Kidney epithelial cell (primary cell): Measurements from ENCODE around the gene RPUSD1. TPM values are rescaled to one million over a fixed set of nuclear protein-coding genes. Genes with fewer than 3 reads are reported as not detected.
"Not testable (repeated sequence)": the region's sequence is repeated elsewhere in the genome, so short reads cannot be mapped to it uniquely, and the experiment has no call there.

ENCODE experiments used
- DNase-seq: peaks from one replicate; pipeline ENCODE4 v3.0.0-alpha.2; 2010; ENCODE audit warnings: low read depth
- H3K27me3 ChIP-seq: 2 replicates; pipeline ENCODE4 v1.6.0; 2011; ENCODE audit warnings: low read length; ENCODE audit not compliant: control insufficient read depth, insufficient read depth
- H3K36me3 ChIP-seq: 2 replicates; pipeline ENCODE4 v1.5.1; 2011; ENCODE audit warnings: low read length; ENCODE audit not compliant: control insufficient read depth, insufficient read depth
- H3K4me3 ChIP-seq: 2 replicates; pipeline ENCODE4 v1.5.1; 2011; ENCODE audit warnings: low read depth, mild to moderate bottlenecking, control low read depth, low read length
- total RNA-seq: library from RNA; depleted of rRNA; stranded (reverse); fragments of >200 nt; gene quantifications from 2 replicates; pipeline ENCODE4 v1.2.3, GENCODE V29; 2015
- TF ChIP-seq, protein P1 (sequence below): IDR thresholded peaks from 2 replicates; pipeline ENCODE4 v1.5.1; 2011; ENCODE audit warnings: mild to moderate bottlenecking, moderate library complexity, low read length, control low read depth, inconsistent platforms; ENCODE audit not compliant: insufficient read depth, poor library complexity, severe bottlenecking

RPUSD1 gene
- 42.0 and 51.7 TPM in 2 replicates for total RNA-seq

GRCh38 chr16:787978-788398, at the start of gene RPUSD1:
Gene RPUSD1, minus strand, starts transcription at chr16:788381. Its CDS starts 644 bp downstream, at chr16:787737.
- H3K4me3 ChIP-seq, result peak within 1 kb of the TSS; percentile 94
- H3K36me3 ChIP-seq, result no peaks in the 10 kb centered on the region
- no peak for DNase-seq
- TF ChIP-seq, protein P1, sequence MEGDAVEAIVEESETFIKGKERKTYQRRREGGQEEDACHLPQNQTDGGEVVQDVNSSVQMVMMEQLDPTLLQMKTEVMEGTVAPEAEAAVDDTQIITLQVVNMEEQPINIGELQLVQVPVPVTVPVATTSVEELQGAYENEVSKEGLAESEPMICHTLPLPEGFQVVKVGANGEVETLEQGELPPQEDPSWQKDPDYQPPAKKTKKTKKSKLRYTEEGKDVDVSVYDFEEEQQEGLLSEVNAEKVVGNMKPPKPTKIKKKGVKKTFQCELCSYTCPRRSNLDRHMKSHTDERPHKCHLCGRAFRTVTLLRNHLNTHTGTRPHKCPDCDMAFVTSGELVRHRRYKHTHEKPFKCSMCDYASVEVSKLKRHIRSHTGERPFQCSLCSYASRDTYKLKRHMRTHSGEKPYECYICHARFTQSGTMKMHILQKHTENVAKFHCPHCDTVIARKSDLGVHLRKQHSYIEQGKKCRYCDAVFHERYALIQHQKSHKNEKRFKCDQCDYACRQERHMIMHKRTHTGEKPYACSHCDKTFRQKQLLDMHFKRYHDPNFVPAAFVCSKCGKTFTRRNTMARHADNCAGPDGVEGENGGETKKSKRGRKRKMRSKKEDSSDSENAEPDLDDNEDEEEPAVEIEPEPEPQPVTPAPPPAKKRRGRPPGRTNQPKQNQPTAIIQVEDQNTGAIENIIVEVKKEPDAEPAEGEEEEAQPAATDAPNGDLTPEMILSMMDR, result no peak
- peaks cover 3% of the 10 kb centered on the region for H3K27me3 ChIP-seq

- H3K36me3 ChIP-seq, DNase-seq, H3K4me3 ChIP-seq: not testable (repeated sequence)
- H3K27me3 ChIP-seq, result peaks cover 15% of the 10 kb centered on the region
Observed at GRCh38 chr16:836822-837221, 48.6 kb upstream of the RPUSD1 start.

DNA sequence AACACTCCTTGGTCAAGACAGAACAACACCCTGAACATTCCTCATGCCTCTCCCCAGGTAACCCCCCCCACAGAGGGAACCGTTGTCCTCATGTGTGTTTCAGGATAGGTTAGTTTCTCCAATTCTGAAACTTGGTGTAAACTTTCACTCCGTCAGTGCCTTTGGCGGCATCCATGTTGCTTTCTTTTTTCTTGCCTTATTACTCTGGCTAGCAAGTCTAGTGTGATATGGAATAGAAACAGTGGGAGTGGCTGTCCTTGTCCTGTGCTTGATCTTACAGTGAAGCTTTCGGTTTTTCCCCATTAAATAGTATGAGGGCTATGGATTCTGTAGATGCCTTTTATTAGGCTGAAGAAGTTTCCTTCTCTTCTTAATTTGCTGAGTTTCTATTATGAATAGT, 48.0 kb upstream of the RPUSD1 start:
- Histone ChIP-seq H3K27me3 (peaks cover 15% of the 10 kb centered on the region), H3K4me3 (no peak overlapping the region), H3K36me3 (no peaks in the 10 kb centered on the region)
- TF ChIP-seq, protein P1, result no peak
- DNase-seq, result no peak

DNA sequence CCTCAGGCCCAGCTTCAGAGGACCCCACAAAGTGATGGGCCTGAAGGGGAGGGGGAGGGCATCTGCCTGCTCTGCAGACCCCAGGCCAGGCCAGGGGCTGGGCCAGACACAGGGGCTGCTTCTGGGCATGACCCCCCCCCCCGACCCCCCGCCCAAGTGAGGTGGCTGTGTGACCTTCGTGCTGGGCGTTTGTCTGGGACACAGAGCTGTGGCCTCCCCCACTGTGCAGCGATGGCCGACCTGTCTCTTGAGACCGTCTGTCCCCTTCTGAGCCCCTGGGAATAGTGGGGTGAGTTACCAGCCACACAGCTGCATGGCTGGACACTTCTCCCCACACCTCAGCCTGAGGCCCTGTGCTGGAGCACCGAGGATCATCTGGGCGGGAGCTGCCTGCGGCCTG, 47.2 kb upstream of the RPUSD1 start:
- TF ChIP-seq, protein P1, result no peak
- Histone ChIP-seq H3K36me3 (no peaks in the 10 kb centered on the region), H3K27me3 (peaks cover 15% of the 10 kb centered on the region), H3K4me3 (no peak overlapping the region)
- DNase-seq, result no peak

- no peak for DNase-seq
- TF ChIP-seq, protein P1, result no peak
- Histone ChIP-seq H3K36me3 (no peaks in the 10 kb centered on the region), H3K4me3 (no peak overlapping the region), H3K27me3 (peaks cover 15% of the 10 kb centered on the region)
Observed at GRCh38 chr16:833411-833810, 45.2 kb upstream of the RPUSD1 start.

DNA sequence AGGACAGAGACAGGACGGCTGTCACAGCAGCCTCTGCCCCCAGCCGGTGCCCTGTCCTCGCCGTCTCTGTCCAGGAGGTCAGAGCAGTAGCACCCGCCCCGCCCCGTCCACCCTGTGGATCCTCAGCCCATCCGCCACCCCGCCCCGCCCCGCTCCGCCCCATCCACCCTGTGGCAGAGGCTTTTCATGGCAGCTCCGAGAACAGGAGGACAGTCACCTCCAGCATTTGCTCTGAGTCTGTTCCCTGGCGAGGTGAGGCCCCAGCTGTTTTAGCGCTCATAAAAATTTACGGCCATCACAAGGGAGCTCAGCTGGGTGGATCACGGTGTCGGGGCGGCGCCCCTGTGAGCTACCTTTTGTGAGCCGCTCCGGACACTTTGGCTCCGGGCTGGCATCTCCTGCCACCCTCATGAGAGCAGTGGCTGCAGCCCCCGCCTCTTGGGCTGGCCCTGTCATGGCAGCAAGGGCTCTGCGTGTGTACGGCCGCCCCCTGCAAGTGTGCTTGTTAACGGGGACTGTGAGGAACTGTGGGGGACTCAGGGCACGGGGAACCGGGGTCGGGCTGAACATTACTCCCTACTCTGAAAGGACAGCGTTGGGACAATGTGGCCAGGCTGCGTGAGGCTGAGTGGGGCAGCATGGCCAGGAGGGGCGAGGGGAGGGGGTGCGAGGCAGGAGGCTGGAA, 44.6 kb upstream of the RPUSD1 start:
- no peak overlapping the region for H3K4me3 ChIP-seq
- no peaks in the 10 kb centered on the region for H3K36me3 ChIP-seq
- no peak for DNase-seq
- TF ChIP-seq, protein P1, result no peak
- peaks cover 15% of the 10 kb centered on the region for H3K27me3 ChIP-seq
